HG02798 (cell line): Measurements from ENCODE around the gene RPN2.

ENCODE experiments used
- ATAC-seq: cut with Tn5 transposase; IDR thresholded peaks from one replicate; pipeline ENCODE4 v1.9.1; 2021; ENCODE audit warnings: mild to moderate bottlenecking; ENCODE audit not compliant: unreplicated experiment, poor library complexity

Gene RPN2

DNA sequence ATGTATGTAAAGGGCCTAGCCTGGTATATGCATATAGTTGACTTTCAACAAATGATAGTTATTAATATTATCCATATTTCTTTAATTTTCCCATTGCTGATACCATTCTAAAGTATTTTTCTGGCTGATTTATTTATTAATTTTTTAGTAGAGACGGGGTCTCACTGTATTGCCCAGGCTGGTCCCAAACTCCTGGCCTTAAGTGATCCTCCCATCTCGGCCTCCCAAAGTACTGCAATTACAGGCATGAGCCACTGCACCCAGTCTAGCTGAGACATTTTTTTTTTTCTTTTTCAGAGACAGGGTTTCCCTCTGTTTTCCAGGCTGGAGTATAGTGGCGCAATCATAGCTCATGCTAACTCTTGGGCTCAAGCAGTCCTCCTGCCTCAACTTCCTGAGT, 30.1 kb downstream of the RPN2 start:
- ATAC-seq = no peak

- ATAC-seq = no peak
These were observed 30.7 kb downstream of the RPN2 start for GRCh38 chr20:37209661-37210314.

- no peak for ATAC-seq
These were observed 39.3 kb downstream of the RPN2 start for GRCh38 chr20:37218441-37218840.

GRCh38 chr20:37218976-37219375, 39.8 kb downstream of the RPN2 start:
- ATAC-seq = no peak

- no peak for ATAC-seq
These were observed 40.9 kb downstream of the RPN2 start for GRCh38 chr20:37219751-37220668.

DNA sequence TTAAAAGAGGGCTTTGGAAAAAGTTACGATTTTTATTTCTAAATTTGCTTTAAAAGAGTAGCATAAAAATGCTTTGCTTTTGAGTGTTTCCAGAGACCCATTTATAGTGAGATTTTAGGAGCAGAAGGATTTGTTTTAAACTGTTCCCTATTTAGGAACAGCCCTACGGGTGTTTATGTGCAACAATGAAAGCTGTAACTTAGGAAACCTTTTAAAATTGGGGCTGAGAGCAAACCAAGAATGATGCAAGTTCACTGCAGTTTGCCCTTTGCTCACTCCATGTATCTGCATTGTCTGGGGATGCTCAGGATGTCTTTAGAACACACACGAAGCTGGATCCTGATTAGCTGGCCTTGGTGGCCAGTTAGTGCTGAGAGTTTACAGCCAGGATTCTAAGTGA, 41.6 kb downstream of the RPN2 start:
- ATAC-seq = no peak

DNA sequence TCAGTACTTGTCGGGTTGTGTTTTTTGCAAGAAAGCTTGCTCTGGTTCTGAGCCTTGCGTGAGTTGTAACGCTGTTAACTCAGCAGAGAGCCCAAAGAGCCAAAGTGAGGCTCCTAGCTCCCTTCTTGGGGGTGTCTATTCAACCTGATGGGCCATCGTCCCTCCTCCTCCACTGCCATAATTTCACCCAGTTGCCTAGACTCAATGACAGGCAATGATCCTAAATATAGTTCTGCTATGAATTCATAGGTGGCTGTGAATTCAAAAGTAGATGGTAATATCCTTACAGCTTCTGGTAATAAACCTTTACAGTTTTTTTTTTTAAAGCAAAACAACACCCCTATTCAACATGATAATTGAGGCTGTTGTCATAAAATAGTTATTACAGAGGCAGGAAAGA, 43.0 kb downstream of the RPN2 start:
- no peak for ATAC-seq

DNA sequence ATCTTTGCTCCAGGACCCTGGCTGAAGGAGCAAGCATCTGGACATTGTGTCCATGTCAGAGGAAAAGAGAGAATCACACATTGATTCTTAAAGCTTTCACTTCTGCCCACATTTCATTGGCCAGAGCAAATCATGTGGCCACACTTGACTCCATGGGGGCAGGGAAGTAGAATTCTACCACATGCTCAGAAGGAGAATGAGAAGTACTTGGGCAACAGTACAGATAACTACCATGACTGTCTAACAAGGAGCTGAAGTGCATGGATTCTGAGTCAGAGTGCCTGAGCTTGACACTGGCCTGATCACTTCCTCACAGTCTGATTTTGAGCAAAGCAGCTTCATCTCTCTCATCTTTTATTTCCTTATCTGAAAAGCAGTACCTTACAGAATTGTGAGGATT, 43.9 kb downstream of the RPN2 start:
- no peak for ATAC-seq

GRCh38 chr20:37225146-37225545, 46.0 kb downstream of the RPN2 start:
- ATAC-seq = no peak

GRCh38 chr20:37226889-37227288, 47.8 kb downstream of the RPN2 start:
- no peak for ATAC-seq

- ATAC-seq = no peak
These were observed 49.0 kb downstream of the RPN2 start for GRCh38 chr20:37228082-37228481.

GRCh38 chr20:37228656-37229055, 49.5 kb downstream of the RPN2 start:
- ATAC-seq = no peak

- ATAC-seq = no peak
These were observed 50.2 kb downstream of the RPN2 start for GRCh38 chr20:37229357-37229756.

DNA sequence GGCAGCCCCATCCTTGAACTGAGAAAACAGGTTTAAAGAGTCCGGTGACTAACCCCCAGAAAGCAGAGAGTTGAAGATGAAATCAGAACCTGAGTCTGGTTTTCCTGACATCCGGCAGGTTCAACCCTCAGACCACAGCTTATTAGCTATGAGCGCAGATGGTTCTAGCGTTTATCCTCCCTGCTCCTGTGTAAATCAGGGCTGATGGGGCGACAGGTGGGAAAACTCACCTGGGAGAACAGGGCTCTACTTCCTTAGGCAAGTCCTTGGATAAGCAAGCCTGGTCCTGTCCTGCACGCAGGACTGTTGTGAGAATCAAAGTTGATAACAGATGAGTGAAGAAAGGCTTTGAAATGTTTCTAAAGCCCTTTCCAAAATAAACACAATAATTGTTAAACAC, 51.1 kb downstream of the RPN2 start:
- no peak for ATAC-seq

- ATAC-seq = no peak
These were observed 53.0 kb downstream of the RPN2 start for GRCh38 chr20:37231947-37232630.

- ATAC-seq = no peak
These were observed 54.6 kb downstream of the RPN2 start for GRCh38 chr20:37233548-37234253.

- no peak for ATAC-seq
These were observed 55.1 kb downstream of the RPN2 start for GRCh38 chr20:37234254-37234581.

DNA sequence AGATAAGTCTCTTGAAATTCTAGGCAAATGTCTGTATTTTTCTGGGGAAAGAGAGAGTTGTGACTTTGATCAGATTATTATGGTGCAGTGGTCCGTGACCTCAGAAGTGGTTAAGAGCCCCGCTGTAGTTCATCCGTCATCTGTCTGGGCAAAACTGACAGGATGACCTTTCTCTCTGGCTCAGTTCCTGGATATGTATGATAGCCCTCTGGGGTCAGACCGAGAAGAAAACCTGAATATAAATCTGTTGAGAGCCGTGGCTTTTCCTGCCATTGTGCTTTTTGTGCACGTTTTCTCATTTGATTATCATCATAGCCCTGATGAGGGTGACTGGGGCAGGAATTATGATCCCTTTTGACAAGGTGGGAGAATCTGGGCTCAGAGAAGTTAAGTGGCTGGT, 55.9 kb downstream of the RPN2 start:
- ATAC-seq = no peak

GRCh38 chr20:37236462-37236861, 57.3 kb downstream of the RPN2 start:
- ATAC-seq = no peak

DNA sequence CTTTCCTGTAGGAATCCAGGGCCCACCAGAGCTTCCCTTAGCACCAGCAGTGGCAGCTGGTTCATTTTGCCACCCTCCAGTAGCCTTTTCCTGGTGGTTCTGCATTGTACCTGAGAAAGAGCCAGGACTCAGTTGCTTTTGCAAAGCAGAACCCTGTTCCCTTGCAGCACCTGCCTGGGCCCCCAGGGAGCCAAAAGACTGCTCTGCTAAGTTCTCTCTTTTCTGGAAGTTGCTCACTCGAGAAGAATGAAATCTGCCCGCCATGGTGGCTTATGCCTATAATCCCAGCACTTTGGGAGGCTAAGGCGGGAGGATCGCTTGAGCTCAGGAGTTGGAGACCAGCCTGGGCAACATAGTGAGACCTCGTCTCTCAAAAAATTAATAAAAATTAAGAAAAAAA, 58.5 kb downstream of the RPN2 start:
- no peak for ATAC-seq

DNA sequence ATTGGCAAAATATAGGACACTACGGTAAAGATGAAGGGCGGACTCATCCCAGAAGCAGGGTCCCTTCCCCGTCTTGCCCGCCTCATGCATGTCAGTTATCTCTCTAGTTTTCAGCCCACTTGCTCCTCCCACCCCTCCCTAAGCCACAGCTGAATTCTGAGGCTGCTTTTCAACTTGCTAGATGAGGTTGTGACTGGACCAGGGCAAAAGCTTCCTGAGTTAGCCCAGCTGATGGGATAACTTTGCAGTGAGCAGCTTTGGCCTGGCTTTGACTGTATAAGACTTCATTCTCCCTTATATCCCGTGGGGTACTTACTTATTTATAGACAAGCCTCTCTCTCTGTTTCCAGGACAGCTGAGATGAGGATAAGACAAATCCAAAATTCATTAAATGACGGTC, 59.3 kb downstream of the RPN2 start:
- ATAC-seq = no peak
